ENCODE results near the gene PUM1. TPM values are rescaled to one million over a fixed set of nuclear protein-coding genes. Genes with fewer than 3 reads are reported as not detected.
A peak's percentile ranks its signal among the peaks of the same experiment; 100 is the strongest.

The PUM1 gene
- total and polyA plus RNA-seq, 7 experiments from 2014 or later = 114 to 226 (median 154) TPM

- CTCF ChIA-PET = interaction anchor here (0.6 kb wide), 1 partner anchor 15 kb away, joined by 3 read pairs; no protein-coding TSS in a partner anchor
- H3K27me3 Mint-ChIP-seq = no peaks in the 10 kb centered on the region
- peaks cover 20 to 62% (median 39%) of the 10 kb centered on the region in 5 donors for H3K36me3 Mint-ChIP-seq
- POLR2A ChIA-PET = interaction anchor here (0.9 kb wide), 1 partner anchor 11 kb away, joined by 3 read pairs; no protein-coding TSS in a partner anchor
- no peak for DNase-seq
- peaks cover 23 to 77% (median 72%) of the 10 kb centered on the region in 7 donors for H3K4me1 Mint-ChIP-seq
- Histone ChIP-seq H3K36me3 (ENCODE audit: control insufficient read depth in 2 of 3, insufficient read depth in 3 of 3, low read length in 3 of 3) (peaks cover 0 to 48% (median 12%) of the 10 kb centered on the region in 3 experiments), H3K27ac (ENCODE audit: low read depth, low read length) (no peak overlapping the region), H3K4me1 (ENCODE audit: control insufficient read depth in 2 of 2, insufficient read depth in 2 of 2, low read length in 2 of 2) (no peaks in the 10 kb centered on the region), H3K27me3 (ENCODE audit: control insufficient read depth in 2 of 2, insufficient read depth in 2 of 2, low read length in 2 of 2) (no peaks in the 10 kb centered on the region), H3K4me3 (ENCODE audit: low read length) (no peak overlapping the region), H3K9me3 (ENCODE audit: control insufficient read depth in 2 of 3, low read length in 3 of 3) (no peaks in the 10 kb centered on the region)
- H3K4me3 Mint-ChIP-seq = no peak overlapping the region
- H3K27ac Mint-ChIP-seq = peak overlapping the region in 2 of 9 donors; percentile 2
- no peak for ATAC-seq
- intact Hi-C loops (cut with micrococcal nuclease) = no loop called here
- H3K9me3 Mint-ChIP-seq = no peaks in the 10 kb centered on the region
Measured at GRCh38 chr1:30981172-30981571, 84.3 kb downstream of the PUM1 start.

GRCh38 chr1:30977511-30977910, 88.0 kb downstream of the PUM1 start:
- no peak for ATAC-seq
- Mint-ChIP-seq H3K36me3 (peaks cover 20 to 63% (median 40%) of the 10 kb centered on the region in 5 donors), H3K27me3 (no peaks in the 10 kb centered on the region), H3K9me3 (no peaks in the 10 kb centered on the region), H3K4me3 (peak overlapping the region in 3 of 10 donors; percentile 5 to 38 (median 26)), H3K27ac (peak overlapping the region; percentile 5 to 83 (median 58)), H3K4me1 (peaks cover 21 to 67% (median 50%) of the 10 kb centered on the region in 7 donors)
- H3K4me1 ChIP-seq (ENCODE audit: control insufficient read depth in 2 of 2, insufficient read depth in 2 of 2, low read length in 2 of 2) = no peaks in the 10 kb centered on the region
- POLR2A ChIA-PET = no interaction called here
- CTCF ChIA-PET = interaction anchor here (0.6 kb wide), 1 partner anchor 144 kb away, joined by 3 read pairs; no protein-coding TSS in a partner anchor
- intact Hi-C loops (cut with micrococcal nuclease) = loop anchor here in 1 of 2 donors (2.0 to 10.0 kb wide), 2 partner anchors 13 to 87 kb away; partner anchors contain the start of gene PUM1
- no peak for DNase-seq
- no peaks in the 10 kb centered on the region for H3K9me3 ChIP-seq (ENCODE audit: control insufficient read depth in 2 of 3, low read length in 3 of 3)
- no peaks in the 10 kb centered on the region for H3K27me3 ChIP-seq (ENCODE audit: control insufficient read depth in 2 of 2, insufficient read depth in 2 of 2, low read length in 2 of 2)
- H3K36me3 ChIP-seq (ENCODE audit: control insufficient read depth in 2 of 3, insufficient read depth in 3 of 3, low read length in 3 of 3) = peaks cover 6 to 53% (median 12%) of the 10 kb centered on the region in 3 experiments
- no peak overlapping the region for H3K27ac ChIP-seq (ENCODE audit: low read depth, low read length)
- H3K4me3 ChIP-seq (ENCODE audit: low read length) = no peak overlapping the region

- no peak for ATAC-seq
- H3K9me3 Mint-ChIP-seq = no peaks in the 10 kb centered on the region
- H3K4me1 Mint-ChIP-seq = peaks cover 17 to 63% (median 46%) of the 10 kb centered on the region in 7 donors
- intact Hi-C loops (cut with micrococcal nuclease) = loop anchor here in 1 of 2 donors (2.0 to 10.0 kb wide), 2 partner anchors 14 to 88 kb away; partner anchors contain the start of gene PUM1
- ChIA-PET CTCF (interaction anchor here (0.6 kb wide), 1 partner anchor 144 kb away, joined by 3 read pairs; no protein-coding TSS in a partner anchor), POLR2A (no interaction called here)
- no peaks in the 10 kb centered on the region for H3K27me3 Mint-ChIP-seq
- Histone ChIP-seq H3K36me3 (ENCODE audit: control insufficient read depth in 2 of 3, insufficient read depth in 3 of 3, low read length in 3 of 3) (peaks cover 6 to 53% (median 12%) of the 10 kb centered on the region in 3 experiments), H3K9me3 (ENCODE audit: control insufficient read depth in 2 of 3, low read length in 3 of 3) (no peaks in the 10 kb centered on the region), H3K27ac (ENCODE audit: low read depth, low read length) (no peak overlapping the region), H3K4me1 (ENCODE audit: control insufficient read depth in 2 of 2, insufficient read depth in 2 of 2, low read length in 2 of 2) (no peaks in the 10 kb centered on the region), H3K27me3 (ENCODE audit: control insufficient read depth in 2 of 2, insufficient read depth in 2 of 2, low read length in 2 of 2) (no peaks in the 10 kb centered on the region), H3K4me3 (ENCODE audit: low read length) (no peak overlapping the region)
- H3K36me3 Mint-ChIP-seq = peaks cover 20 to 59% (median 40%) of the 10 kb centered on the region in 5 donors
- peak overlapping the region in 4 of 10 donors; percentile 4 to 38 (median 16) for H3K4me3 Mint-ChIP-seq
- H3K27ac Mint-ChIP-seq = peak overlapping the region in 8 of 9 donors; percentile 5 to 83 (median 68)
- DNase-seq = no peak
Measured at GRCh38 chr1:30977105-30977504, 88.4 kb downstream of the PUM1 start.

GRCh38 chr1:30976143-30976542, 89.4 kb downstream of the PUM1 start:
- peak overlapping the region; percentile 5 to 75 (median 69) for H3K27ac Mint-ChIP-seq
- Histone ChIP-seq H3K4me1 (ENCODE audit: control insufficient read depth in 2 of 2, insufficient read depth in 2 of 2, low read length in 2 of 2) (no peaks in the 10 kb centered on the region), H3K27me3 (ENCODE audit: control insufficient read depth in 2 of 2, insufficient read depth in 2 of 2, low read length in 2 of 2) (no peaks in the 10 kb centered on the region), H3K4me3 (ENCODE audit: low read length) (no peak overlapping the region), H3K27ac (ENCODE audit: low read depth, low read length) (no peak overlapping the region), H3K36me3 (ENCODE audit: control insufficient read depth in 2 of 3, insufficient read depth in 3 of 3, low read length in 3 of 3) (peaks cover 6 to 51% (median 12%) of the 10 kb centered on the region in 3 experiments), H3K9me3 (ENCODE audit: control insufficient read depth in 2 of 3, low read length in 3 of 3) (no peaks in the 10 kb centered on the region)
- ChIA-PET POLR2A (no interaction called here), CTCF (interaction anchor here (0.6 kb wide), 1 partner anchor 146 kb away, joined by 3 read pairs; no protein-coding TSS in a partner anchor)
- no peaks in the 10 kb centered on the region for H3K9me3 Mint-ChIP-seq
- H3K4me3 Mint-ChIP-seq = no peak overlapping the region
- H3K36me3 Mint-ChIP-seq = peaks cover 13 to 59% (median 35%) of the 10 kb centered on the region in 5 donors
- no peak for ATAC-seq
- H3K4me1 Mint-ChIP-seq = peaks cover 20 to 65% (median 47%) of the 10 kb centered on the region in 7 donors
- DNase-seq = no peak
- no peaks in the 10 kb centered on the region for H3K27me3 Mint-ChIP-seq
- intact Hi-C loops (cut with micrococcal nuclease) = loop anchor here in 1 of 2 donors (2.0 to 10.0 kb wide), 2 partner anchors 15 to 89 kb away; partner anchors contain the start of gene PUM1

GRCh38 chr1:30975217-30975616, 90.3 kb downstream of the PUM1 start:
- peaks cover 15 to 64% (median 48%) of the 10 kb centered on the region in 7 donors for H3K4me1 Mint-ChIP-seq

GRCh38 chr1:30974536-30974935, 91.0 kb downstream of the PUM1 start:
- no peak overlapping the region for H3K4me3 Mint-ChIP-seq
- no peaks in the 10 kb centered on the region for H3K4me1 ChIP-seq (ENCODE audit: control insufficient read depth in 2 of 2, insufficient read depth in 2 of 2, low read length in 2 of 2)
- H3K36me3 ChIP-seq (ENCODE audit: control insufficient read depth in 2 of 3, insufficient read depth in 3 of 3, low read length in 3 of 3) = peaks cover 6 to 38% (median 9%) of the 10 kb centered on the region in 3 experiments
- H3K27ac Mint-ChIP-seq = peak overlapping the region in 1 of 9 donors; percentile 6
- intact Hi-C loops (cut with micrococcal nuclease) = loop anchor here in 1 of 2 donors (10.0 kb wide), 1 partner anchor 90 kb away; the partner anchor contains the start of gene PUM1
- no peaks in the 10 kb centered on the region for H3K9me3 Mint-ChIP-seq
- no peak for ATAC-seq
- H3K4me1 Mint-ChIP-seq = peaks cover 13 to 63% (median 46%) of the 10 kb centered on the region in 7 donors
- H3K36me3 Mint-ChIP-seq = peaks cover 3 to 46% (median 25%) of the 10 kb centered on the region in 5 donors
- no peak overlapping the region for H3K4me3 ChIP-seq (ENCODE audit: low read length)
- H3K9me3 ChIP-seq (ENCODE audit: control insufficient read depth in 2 of 3, low read length in 3 of 3) = no peaks in the 10 kb centered on the region
- POLR2A ChIA-PET = no interaction called here
- H3K27ac ChIP-seq (ENCODE audit: low read depth, low read length) = no peak overlapping the region
- H3K27me3 ChIP-seq (ENCODE audit: control insufficient read depth in 2 of 2, insufficient read depth in 2 of 2, low read length in 2 of 2) = no peaks in the 10 kb centered on the region
- CTCF ChIA-PET = no interaction called here
- no peak for DNase-seq
- H3K27me3 Mint-ChIP-seq = no peaks in the 10 kb centered on the region

More at GRCh38 chr1:30975217-30975616, 90.3 kb downstream of the PUM1 start:
- no peak overlapping the region for H3K4me3 ChIP-seq (ENCODE audit: low read length)
- no peak for DNase-seq
- POLR2A ChIA-PET = no interaction called here
- Mint-ChIP-seq H3K9me3 (no peaks in the 10 kb centered on the region), H3K27me3 (no peaks in the 10 kb centered on the region), H3K27ac (peak overlapping the region in 3 of 9 donors; percentile 6 to 36 (median 15)), H3K4me3 (no peak overlapping the region), H3K36me3 (peaks cover 9 to 53% (median 29%) of the 10 kb centered on the region in 5 donors)
- no peak for ATAC-seq
- CTCF ChIA-PET = no interaction called here
- H3K27ac ChIP-seq (ENCODE audit: low read depth, low read length) = no peak overlapping the region
- H3K4me1 ChIP-seq (ENCODE audit: control insufficient read depth in 2 of 2, insufficient read depth in 2 of 2, low read length in 2 of 2) = no peaks in the 10 kb centered on the region
- peaks cover 6 to 43% (median 12%) of the 10 kb centered on the region in 3 experiments for H3K36me3 ChIP-seq (ENCODE audit: control insufficient read depth in 2 of 3, insufficient read depth in 3 of 3, low read length in 3 of 3)
- H3K9me3 ChIP-seq (ENCODE audit: control insufficient read depth in 2 of 3, low read length in 3 of 3) = no peaks in the 10 kb centered on the region
- intact Hi-C loops (cut with micrococcal nuclease) = loop anchor here in 1 of 2 donors (10.0 kb wide), 1 partner anchor 90 kb away; the partner anchor contains the start of gene PUM1
- H3K27me3 ChIP-seq (ENCODE audit: control insufficient read depth in 2 of 2, insufficient read depth in 2 of 2, low read length in 2 of 2) = no peaks in the 10 kb centered on the region

Measured in naive thymus-derived CD4-positive, alpha-beta T cell (primary cell).